Activated CD4-positive, alpha-beta T cell treated with anti-CD3 and anti-CD28 coated beads for 4 hours (primary cell): ENCODE data around the gene SSRP1.
A peak's percentile ranks its signal among the peaks of the same experiment; 100 is the strongest.

Experiments
- DNase-seq, 2 donors: peaks; one replicate each; pipeline ENCODE4 v3.0.0-alpha.2; 2020

SSRP1 gene

DNA sequence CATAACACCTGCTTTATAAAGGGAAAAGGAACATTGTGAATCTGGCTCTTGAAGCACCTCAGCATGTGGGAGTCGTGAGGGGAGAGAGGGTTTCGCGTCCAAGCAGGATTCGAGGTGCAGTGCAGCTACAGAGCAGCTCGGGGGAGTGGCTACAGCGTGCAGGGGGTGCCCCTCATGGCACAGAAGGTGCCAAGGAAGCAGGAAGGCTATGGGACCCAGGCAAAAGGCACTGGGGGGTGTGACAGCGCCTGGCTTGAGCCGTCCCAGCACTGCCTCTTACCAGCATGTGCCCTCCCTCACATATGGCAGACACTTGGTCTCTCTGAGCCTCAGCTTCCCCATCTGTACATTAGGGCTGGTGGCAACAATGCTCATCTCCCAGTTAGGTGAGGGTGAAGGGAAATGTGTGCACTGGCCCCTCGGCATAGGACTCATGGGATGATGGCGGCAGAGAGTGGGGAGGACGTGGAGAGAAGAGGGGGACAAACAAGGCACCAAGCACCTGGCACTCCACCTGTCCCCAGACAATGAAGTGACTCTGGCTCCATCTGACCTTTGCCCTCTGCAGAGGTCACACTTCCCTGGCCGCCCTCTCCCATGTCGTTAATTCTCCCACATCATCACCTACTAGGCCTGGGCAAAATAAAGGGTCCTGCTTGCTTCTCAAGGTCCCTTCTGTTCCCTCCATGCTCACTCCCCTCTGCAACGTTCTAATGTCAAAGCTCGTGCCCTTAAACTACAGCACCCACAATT lies 21.3 kb downstream of the SSRP1 start:
- DNase-seq, result no peak

DNA sequence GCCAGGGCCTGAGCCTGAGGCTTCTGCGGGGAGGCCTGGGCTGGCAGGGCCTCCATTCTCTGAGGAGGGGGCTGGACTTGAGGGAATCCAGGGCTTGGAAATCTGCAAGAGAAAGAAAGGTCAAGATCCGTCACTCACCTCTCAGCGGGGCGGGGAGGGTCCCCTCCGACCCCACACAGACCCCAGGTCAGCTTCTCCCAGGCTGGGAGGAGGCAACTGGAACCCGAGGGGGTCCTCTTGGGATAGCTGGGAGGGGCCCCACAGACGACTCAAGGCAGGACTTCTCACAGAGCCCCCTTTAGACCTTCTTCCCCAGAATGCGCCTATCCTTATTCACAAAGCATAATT lies 21.9 kb downstream of the SSRP1 start:
- DNase-seq, result no peak

DNA sequence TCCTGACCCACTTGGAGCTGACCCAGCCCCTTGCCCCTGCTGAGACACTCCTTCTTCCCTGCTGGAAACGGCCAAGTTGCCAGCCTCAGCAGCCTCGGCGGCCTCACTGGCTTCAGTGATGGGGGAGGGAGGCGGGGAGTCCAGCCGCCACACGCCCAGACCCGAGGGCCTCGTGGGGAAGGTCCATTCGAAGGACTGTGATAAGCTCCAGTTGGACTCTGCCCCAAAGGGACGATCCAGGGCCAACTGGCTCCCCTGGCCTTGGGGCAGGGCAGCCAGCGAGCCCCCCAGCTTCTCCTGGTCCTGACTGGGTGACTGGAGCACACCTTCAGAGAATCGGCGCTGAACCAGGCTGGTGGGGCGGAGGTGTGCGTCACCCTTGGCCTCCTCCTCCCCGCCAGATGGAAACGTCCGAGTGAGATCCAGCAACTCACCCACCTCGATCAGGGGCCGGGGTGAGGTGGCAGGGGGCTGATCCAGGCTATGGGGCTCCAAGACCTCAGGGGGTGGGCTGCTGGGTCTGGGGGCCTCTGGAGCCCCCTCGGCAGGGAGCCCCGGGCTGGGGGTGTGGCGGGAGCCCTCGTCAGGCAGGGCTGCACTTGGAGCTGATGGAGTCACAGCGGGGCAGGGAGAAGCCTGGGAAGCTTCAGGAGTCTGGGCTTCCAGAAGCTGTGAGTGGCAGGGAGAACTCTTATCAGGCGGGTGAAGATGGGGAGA lies 22.5 kb downstream of the SSRP1 start:
- no peak for DNase-seq

DNA sequence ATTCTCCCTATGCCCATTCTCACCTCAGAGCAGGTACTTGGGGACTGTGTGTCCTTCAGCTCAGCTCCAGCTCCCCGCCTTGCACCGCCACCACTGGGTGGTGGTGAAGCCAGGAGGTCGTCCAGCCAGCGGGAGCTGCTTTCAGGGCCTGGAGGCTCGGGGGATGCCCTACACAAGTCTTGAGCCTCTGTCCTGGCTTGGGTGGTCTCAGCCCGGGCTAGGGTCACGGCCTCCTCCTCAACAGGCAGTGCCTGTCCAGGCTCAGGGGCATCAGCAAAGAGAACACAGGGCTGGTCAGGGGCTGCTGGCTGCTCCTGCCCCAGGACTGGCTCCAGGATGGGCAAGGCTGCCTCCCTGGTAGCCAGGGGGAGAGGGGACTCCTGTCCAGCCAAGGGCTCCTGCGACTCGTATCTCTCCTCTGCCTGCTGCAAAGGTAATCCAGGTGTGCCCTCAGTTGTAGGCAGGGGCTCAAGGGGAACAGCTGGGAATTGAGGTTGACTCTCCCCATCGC lies 23.1 kb downstream of the SSRP1 start:
- DNase-seq, result no peak

DNA sequence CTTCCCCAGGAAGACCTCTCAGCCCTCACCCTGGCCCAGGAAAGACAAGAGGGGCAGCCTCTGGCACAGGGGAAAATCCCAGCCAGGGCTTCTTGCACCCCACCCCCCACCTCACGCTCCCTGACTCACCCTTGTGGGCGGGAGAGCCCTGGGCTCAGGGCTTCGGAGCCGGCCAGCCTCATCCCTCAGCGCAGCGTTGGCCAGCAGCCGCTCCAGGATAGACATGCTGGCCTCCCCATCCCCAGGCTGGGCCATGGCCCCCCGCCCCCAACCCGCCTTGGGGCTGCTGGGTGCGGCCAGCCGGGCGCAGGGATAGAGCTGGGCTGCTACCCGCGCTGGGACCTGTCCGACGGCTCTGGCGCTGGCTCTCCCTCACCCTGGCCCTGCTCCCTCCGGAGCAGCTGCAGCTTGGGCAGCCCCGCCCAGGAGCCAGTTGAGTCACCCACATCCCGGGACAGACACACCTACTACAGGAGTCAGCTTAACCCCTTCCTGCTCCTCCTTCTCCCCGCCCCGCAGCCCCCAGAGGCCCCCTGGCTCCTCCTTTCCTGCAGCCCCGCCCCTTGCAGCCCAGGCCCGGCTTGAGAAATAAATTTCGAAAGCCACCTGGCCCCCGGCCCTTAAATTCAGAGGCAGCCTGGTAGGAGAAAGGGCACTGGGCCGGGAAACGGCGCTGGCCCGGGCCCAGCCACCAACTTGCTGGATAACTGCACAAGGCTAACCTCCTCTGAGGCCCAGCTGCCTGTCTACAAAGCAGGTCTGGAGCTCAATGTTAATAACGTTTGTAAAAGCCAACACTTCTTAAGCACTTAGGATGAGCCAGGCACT lies 24.4 kb downstream of the SSRP1 start:
- peak; percentile 40 to 57 for DNase-seq

DNA sequence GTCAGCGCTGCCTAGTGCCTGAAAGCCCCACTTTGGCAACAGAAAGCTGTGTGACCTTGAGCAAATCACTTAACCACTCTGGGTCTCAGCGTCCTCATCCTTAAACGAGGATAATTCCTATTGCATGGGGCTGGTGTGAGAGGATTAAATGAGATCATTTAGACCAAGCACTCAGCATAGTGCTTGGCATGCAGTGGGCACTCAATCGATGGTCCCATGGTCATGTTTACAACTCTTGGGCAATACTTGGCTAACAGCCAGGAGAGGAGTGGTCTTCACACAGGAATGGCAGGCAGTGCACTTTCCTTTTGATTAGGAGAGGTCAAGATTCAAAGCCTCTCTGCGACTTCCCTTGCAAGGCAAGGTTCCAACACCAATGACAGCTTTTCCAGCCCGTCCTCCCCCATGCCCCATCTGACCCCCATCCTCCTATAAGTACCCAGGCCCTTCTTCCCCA lies 25.0 kb downstream of the SSRP1 start:
- DNase-seq, result no peak

DNA sequence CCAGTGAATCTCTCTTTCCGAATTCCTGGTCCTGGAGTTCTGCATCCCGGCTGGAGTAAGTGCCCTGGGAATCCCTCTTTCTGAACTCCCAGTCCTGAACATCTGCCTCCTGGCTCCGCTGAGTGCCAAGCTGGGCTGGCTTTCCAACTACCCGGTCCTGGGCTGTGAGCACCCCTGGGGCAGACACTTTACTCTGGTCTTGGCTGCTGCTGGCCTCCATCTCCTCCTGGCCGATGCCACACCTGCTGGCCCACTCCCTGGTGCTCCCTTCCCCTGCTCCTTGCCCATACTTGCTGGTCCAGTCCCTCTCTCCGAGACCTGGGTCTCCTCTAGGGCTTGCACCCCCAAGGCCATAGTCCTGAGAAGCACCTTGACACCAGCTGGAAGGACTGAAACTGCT lies 25.6 kb downstream of the SSRP1 start:
- DNase-seq, result no peak

DNA sequence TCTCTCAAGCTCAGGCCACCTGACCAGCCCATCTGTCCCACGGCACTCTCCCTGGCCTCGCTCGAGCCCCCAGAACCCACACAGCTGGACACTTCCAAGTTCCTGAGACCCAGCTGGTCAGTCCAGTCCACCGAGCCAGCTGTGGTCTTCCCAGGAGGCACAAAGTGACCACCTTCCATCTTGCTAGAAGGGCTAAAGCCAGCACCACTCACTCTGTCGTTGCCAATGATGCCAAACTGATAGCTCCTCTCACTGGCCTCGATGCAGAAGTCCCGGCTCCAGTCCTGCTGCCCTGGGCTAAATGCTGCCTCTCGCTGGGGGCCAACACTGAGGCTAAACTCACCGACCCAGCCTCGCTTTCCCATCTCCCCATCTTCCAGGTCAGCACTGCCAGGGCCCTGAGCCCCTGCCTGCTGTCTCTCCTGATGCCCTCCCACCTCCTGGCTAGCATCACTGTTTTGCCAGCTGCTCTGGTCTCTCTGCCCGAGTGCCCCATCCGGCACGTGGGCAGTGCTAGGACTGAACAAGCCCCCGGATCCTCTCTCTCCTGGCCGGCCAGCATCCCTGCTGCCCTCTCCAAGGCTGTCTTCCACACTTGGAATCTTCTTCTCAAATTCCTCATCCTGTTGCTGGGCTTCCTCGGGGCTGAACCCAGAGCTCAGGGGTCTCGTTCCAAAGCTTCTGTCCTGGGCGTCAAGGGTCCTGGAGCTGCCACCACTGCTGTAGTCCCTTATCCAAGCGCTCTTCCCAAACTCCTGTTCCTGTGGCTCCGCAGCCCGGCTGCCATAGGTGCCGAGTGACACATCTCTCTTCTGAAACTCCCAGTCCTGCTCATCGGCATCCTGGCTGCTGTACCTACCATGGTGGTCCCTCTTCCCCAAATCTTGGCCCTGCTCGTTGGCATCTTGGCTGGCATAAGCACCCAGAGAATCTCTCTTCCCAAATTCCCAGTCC lies 26.3 kb downstream of the SSRP1 start:
- no peak for DNase-seq

DNA sequence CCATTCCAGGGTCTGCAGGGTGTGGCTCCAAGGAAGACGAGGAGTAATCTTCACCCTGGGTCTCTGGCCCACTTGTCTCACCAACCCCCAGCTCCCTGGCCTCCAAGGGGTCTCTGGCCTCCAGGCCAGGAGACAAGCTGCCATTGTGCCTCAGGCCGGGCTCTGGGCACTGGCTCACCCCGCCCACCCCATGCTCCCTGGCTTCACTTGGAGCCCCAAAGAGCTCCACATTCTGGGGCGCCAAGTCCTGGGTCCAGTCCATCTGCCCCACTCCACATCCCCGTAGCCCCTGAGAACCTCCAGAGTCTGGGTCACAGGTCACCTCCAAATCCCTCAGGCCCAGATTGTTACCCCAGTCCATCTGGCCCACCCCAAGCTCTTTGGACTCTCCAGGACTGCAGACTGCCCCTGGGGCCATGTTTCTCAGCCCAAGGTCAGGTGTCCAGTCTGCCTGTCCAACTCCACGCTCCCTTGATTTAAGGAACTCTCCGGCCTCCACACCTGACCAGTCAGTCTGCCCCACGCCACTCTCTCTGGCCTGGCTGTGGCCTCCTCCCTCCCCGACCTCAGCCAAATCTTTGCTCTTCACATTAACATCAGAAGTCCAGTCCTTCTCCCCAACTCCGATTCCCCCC lies 27.1 kb downstream of the SSRP1 start:
- DNase-seq, result no peak

DNA sequence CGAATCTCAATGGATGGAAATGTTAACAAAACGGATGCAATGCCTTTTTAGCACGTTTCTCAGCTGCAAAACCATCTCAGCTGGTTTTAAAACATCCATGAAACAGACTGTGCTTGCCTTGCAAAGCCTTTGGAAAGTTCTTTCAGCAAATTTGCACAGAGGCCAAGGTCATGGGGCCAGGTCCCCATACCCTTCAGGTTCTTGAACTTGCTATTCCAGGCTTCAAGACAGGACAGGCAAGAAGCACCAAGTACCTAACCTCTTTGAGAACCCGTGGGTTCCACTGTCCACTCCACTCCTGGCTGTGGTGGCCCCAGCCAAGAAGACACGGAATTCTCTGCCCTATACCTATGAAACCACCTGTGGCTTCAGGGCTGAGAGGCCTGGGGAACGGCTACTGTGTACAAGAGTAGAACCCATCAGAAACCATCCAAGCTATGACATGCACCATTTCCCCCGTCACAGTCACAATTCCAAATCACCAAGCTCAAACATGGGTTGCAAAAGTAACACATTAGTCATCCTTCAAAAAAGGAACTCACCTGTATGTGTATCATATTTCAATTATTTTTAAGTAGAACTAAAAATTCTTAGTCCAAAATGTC lies 27.9 kb downstream of the SSRP1 start:
- no peak for DNase-seq

DNA sequence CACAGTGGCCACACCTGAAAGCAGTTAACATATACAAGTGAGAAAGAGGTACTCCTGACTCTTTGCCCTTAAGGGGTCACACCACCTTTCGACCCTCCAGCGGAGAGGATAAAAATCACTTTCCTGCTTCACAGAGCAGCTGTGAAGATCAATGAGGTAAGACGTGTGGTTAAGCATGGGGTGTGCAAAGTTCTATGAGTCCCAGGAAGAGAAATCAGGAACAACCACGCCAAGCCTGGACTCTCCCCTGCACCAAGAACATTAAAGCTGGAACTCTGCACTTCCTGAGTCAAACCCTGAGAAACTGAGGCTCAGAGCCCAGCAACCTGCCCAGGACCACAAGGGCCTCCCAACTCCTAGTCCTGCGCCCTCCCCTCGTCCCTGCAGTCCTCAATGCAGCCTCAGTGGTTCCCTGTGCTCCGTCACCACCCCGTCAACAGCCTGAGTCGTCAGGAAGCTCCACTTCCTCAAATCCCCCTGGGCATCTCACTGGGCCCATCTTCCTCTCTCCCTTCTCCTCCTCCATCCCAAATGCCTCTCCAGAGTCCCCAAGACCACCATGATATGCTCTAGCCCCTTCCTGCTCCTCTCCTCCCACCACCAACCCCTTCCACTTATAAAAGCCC lies 28.6 kb downstream of the SSRP1 start:
- no peak for DNase-seq

DNA sequence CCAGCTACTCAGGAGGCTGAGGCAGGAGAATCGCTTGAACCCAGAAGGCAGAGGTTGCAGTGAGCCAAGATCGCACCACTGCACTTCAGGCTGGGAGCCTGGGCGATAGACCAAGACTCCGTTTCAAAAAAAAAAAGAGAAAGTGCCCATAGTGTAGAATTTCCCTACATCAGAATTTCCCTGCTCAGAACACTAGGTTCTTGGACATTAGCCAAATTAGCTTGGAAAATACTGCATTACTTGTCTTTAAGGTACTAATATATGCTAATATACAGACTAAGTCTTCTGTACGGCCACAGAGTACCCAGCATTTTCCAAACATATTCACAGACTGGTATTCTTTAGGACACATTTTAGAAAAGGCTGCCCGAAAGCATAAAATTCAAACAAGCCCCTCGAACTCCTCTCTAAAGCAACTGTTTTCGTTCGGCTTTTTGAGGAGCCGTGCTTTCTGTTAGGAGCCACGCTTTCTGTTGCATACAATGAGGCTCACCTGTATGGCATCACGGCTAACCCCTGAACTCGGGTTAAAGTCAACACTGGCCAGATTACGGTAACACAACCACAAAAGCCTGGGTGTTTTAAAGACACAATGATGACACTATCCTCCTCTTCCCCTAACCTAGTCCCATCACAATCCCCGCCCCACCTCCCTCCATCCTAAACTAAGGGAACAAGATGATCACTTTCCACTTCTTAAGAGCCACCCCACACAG lies 29.4 kb downstream of the SSRP1 start:
- no peak for DNase-seq

DNA sequence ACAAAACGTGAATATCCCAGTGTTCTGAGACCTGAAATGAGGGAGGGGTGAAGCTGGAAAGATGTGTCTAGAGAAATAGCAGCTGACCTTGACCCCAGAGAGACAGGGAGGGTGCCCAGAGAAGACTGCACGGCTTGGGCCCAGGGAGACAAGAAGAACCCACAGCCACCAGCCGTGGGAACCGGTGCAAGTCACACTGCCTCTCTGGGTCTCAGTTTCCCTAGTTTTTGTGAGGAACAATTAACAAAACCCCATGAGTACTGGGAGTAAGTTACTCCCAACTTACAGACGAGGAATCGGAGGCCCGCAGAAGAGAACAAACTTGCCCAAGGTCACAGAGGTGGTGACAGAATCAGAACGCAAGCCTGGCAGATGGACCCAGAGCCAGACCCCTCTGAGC lies 30.2 kb downstream of the SSRP1 start:
- DNase-seq, result no peak

DNA sequence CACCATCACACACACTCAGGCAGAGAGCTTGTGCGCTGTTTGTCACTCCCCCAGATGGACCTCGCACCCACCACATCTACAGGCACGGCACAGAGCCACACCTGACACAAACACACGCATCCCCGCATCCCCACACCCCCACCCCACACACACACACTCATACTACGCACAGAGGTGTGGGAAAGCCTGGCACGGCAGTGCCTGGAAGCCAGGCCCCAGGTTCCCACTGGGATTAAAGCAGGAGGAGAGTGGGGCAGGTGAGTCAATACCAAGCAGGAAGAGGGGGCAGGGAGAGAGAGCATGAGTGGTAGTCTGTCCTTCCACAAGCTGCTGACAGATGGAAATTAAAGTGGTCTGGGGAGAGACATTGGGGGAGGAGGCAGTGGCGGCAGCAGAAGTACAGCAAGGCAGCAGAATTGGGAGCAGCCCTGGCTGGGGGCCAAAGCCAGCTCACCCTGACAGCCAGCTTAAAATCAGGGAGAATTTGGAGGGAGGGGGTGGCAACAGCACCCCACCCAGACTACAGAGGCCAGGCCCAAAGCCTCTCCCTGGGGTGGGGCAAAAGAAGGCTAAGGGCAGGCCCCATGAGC lies 31.6 kb downstream of the SSRP1 start:
- no peak for DNase-seq

DNA sequence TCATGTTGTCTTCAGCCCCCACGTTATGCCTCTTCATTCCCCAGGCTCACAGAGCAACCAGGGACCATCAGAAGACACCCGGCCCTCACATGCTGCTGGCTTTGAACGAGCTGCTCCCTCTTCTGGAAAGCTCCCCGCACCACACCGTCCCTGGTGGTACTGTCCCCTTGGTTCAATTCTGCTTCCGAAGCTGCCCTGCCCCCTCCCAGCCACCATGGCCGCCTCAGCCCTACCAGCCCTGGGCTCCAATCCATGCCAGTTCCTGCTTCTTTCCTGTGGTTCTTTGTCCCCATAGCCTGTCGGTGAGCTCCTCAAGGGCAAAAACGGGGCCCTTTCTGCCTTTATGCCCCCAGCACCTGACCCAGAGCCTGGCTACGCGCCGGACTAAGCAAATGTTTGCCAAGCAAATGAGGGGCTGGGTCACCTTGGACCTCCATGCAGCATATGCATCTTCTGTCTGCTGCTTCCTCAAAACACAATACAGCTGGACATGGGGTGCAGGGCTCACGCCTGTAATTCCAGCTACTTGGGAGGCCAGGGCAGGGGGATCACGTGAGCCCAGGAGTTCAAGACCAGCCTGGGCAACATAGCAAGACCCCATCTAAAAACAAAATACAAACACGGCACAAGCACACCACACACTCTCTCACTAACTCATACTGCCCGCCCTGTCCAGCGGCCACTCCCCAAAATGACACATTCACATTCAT lies 32.3 kb downstream of the SSRP1 start:
- DNase-seq, result no peak

DNA sequence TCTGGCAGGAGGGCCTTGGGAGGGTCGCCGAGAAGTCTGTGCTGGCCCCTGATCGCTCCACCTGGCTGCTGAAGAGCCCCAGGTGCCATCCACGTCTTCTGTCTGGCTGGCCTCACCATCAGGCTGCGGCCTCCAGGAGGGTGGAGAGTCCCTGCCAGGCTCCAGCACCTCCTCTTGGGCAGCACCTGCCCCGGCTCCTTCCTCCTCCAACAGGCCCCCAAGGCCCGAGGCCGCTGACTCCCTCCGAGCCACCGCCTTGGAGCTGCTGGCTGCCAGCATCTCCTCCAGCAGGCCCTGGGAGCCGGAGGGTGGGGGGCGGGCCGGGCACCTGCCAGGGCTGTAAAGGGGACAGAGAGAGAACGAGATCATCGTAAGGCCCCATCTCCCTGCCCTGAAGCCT lies 33.2 kb downstream of the SSRP1 start:
- no peak for DNase-seq

DNA sequence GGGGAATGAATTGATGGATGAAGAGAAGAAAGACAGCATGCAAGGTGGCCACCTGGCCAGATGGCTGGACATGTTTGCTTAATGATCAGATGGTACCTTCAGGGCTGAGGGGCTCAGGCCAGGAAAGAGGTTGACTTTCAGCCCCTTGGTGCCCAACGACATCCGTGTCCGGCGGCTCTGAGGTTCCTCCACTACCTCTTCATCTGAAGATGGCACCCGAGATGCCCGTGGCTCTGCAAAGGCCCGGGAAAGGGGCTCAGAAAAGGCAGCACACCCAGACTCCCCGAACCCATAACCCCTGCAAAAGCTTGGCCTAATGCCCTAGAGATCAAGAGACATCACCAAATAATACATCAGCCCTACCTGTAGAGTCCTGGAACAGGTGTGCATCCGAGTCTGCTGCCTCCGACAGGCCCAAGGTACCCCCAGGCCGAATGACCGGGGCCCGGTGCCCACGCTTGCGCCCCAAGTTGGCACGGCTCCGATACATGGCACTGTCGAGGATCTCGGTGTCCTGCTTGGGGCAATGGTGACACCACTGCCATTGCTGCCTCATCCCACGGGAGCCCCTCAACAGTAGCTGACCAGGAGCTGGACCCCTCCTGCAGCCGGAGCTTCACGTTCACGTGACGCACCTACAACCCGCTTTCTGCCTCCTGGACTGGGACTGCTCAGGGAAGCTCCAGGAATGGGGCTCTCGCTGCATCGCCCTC lies 33.8 kb downstream of the SSRP1 start:
- no peak for DNase-seq

DNA sequence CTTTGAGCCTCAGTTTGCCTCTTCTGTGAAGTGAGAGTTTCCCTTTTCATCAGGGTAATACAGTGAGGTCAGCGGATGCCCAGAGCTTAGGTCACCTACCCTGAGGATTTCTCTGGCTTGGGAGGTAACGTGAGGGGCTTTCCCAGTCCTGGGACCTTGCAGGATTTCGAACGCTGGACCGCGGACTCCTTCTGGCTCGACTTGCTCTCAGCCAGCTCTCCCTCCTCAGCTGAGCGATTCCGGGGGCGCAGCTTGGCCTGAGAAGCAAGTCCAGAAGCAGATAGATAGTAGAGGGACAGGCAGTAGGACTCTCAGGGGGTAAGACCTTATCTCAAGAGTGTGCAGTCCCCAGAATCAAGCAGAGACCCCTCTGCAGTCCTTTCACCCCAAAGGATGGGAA lies 34.9 kb downstream of the SSRP1 start:
- no peak for DNase-seq
